GM23338 (cell line): Measurements from ENCODE around the gene MOV10. TPM values are rescaled to one million over a fixed set of nuclear protein-coding genes. Genes with fewer than 3 reads are reported as not detected.

ENCODE experiments used
- ATAC-seq: fragments of 200-7000 bp; cut with Tn5 transposase; 3 replicates; pipeline ENCODE4 v1.9.1; 2020
- DNase-seq: peaks from one replicate; pipeline ENCODE4 v3.0.0-alpha.2; 2015; ENCODE audit warnings: low spot score
- H2AFZ ChIP-seq: fragments of 200-600 bp; sonication (generic); 2 replicates; pipeline ENCODE4 v1.8.0; 2016; ENCODE audit warnings: antibody characterized with exemption, mild to moderate bottlenecking, moderate library complexity
- H3F3A ChIP-seq: fragments of 200-600 bp; sonication (generic); replicated peaks from 2 replicates; pipeline ENCODE4 v1.8.0; 2017; ENCODE audit warnings: antibody characterized with exemption, mixed run types, low read depth
- H3K27ac ChIP-seq: fragments of 200-600 bp; sonication (generic); 2 replicates; pipeline ENCODE4 v1.6.1; 2016; ENCODE audit warnings: low read depth
- H3K27me3 ChIP-seq: fragments of 200-600 bp; sonication (generic); 2 replicates; pipeline ENCODE4 v1.8.0; 2016; ENCODE audit warnings: mild to moderate bottlenecking, mixed run types, moderate library complexity; ENCODE audit not compliant: insufficient read depth
- H3K36me3 ChIP-seq: fragments of 200-600 bp; sonication (generic); 2 replicates; pipeline ENCODE4 v1.8.0; 2016; ENCODE audit warnings: mild to moderate bottlenecking; ENCODE audit not compliant: insufficient read depth
- H3K4me1 ChIP-seq: fragments of 200-600 bp; sonication (generic); 2 replicates; pipeline ENCODE4 v1.8.0; 2016; ENCODE audit warnings: mild to moderate bottlenecking, moderate library complexity; ENCODE audit not compliant: insufficient read depth
- H3K4me2 ChIP-seq: fragments of 200-600 bp; sonication (generic); 2 replicates; pipeline ENCODE4 v1.7.1; 2017; ENCODE audit warnings: mixed run types
- H3K4me3 ChIP-seq: fragments of 200-600 bp; sonication (generic); 2 replicates; pipeline ENCODE4 v1.6.1; 2016; ENCODE audit warnings: mixed run types
- H3K79me2 ChIP-seq: fragments of 200-600 bp; sonication (generic); replicated peaks from 2 replicates; pipeline ENCODE4 v1.8.0; 2017; ENCODE audit warnings: mild to moderate bottlenecking; ENCODE audit not compliant: insufficient read depth
- H3K9me2 ChIP-seq: fragments of 200-600 bp; sonication (generic); 2 replicates; pipeline ENCODE4 v1.8.0; 2017; ENCODE audit not compliant: insufficient read depth
- H4K20me1 ChIP-seq: fragments of 200-600 bp; sonication (generic); replicated peaks from 2 replicates; pipeline ENCODE4 v1.8.0; 2017; ENCODE audit warnings: mild to moderate bottlenecking; ENCODE audit not compliant: insufficient read depth
- H3K27ac Mint-ChIP-seq: 2 replicates; pipeline ENCODE4 v1.8.0; 2020; ENCODE audit warnings: inconsistent platforms, mild to moderate bottlenecking, moderate library complexity, mixed read lengths
- H3K27me3 Mint-ChIP-seq: 3 replicates; pipeline ENCODE4 v1.8.0; 2022; ENCODE audit warnings: low read depth, mild to moderate bottlenecking, moderate library complexity, mixed read lengths, inconsistent platforms; ENCODE audit not compliant: insufficient read depth, poor library complexity
- H3K36me3 Mint-ChIP-seq: 3 replicates; pipeline ENCODE4 v1.8.0; 2021; ENCODE audit warnings: low read depth, mild to moderate bottlenecking, inconsistent platforms, moderate library complexity, mixed read lengths
- H3K4me1 Mint-ChIP-seq: 3 replicates; pipeline ENCODE4 v1.8.0; 2020; ENCODE audit warnings: mild to moderate bottlenecking, inconsistent platforms, mixed read lengths
- H3K4me3 Mint-ChIP-seq: 3 replicates; pipeline ENCODE4 v1.8.0; 2021; ENCODE audit warnings: moderate library complexity, mild to moderate bottlenecking, inconsistent platforms, mixed read lengths
- H3K9me3 Mint-ChIP-seq: 3 replicates; pipeline ENCODE4 v1.8.0; 2020; ENCODE audit warnings: moderate library complexity, mild to moderate bottlenecking, inconsistent platforms, mixed read lengths
- EZH2 ChIP-seq: fragments of 200-600 bp; sonication (generic); IDR thresholded peaks from one replicate; pipeline ENCODE4 v1.8.0; 2017; ENCODE audit warnings: antibody characterized with exemption, mild to moderate bottlenecking, low read depth; ENCODE audit not compliant: unreplicated experiment
- NANOG ChIP-seq: IDR thresholded peaks from 2 replicates; pipeline ENCODE4 v1.6.1; 2016; ENCODE audit warnings: antibody characterized with exemption, borderline replicate concordance
- POLR2AphosphoS5 ChIP-seq: IDR thresholded peaks from 2 replicates; pipeline ENCODE4 v1.6.1; 2016; ENCODE audit warnings: antibody characterized with exemption, low read depth
- STAT1 ChIP-seq: IDR thresholded peaks from one replicate; pipeline ENCODE4 v1.6.1; 2016; ENCODE audit warnings: antibody characterized with exemption; ENCODE audit not compliant: unreplicated experiment
- ZNF114 ChIP-seq: fragments of 250-450 bp; sonication (Bioruptor Pico); IDR thresholded peaks from 2 replicates; pipeline ENCODE4 v1.5.0; 2020; ENCODE audit warnings: mild to moderate bottlenecking, moderate library complexity
- ZNF331 ChIP-seq: fragments of 250-450 bp; sonication (Bioruptor Pico); IDR thresholded peaks from 2 replicates; pipeline ENCODE4 v1.5.0; 2020; ENCODE audit warnings: low read depth, mild to moderate bottlenecking, moderate library complexity
- polyA plus RNA-seq: library from polyadenylated mRNA; unstranded; fragments of >200 nt; fragmentation: Nextera tagmentation; extraction: Ambion mirVana; gene quantifications from 2 replicates; pipeline ENCODE4 v1.2.1, GENCODE V29; 2016
- total RNA-seq: library from RNA; depleted of rRNA; stranded (reverse); fragments of >200 nt; shearing (Covaris generic); gene quantifications from 2 replicates; pipeline ENCODE4 v1.2.3, GENCODE V29; 2014
- TF ChIP-seq, protein P1 (sequence below): IDR thresholded peaks from 2 replicates; pipeline ENCODE4 v1.6.1; 2016; ENCODE audit warnings: antibody characterized with exemption
- TF ChIP-seq, protein P2 (sequence below): IDR thresholded peaks from one replicate; pipeline ENCODE4 v1.6.1; 2018; ENCODE audit warnings: antibody characterized with exemption; ENCODE audit not compliant: unreplicated experiment

MOV10 gene
- total and polyA plus RNA-seq, 2 experiments from 2014 or later: 53.6 to 77.6 TPM

DNA sequence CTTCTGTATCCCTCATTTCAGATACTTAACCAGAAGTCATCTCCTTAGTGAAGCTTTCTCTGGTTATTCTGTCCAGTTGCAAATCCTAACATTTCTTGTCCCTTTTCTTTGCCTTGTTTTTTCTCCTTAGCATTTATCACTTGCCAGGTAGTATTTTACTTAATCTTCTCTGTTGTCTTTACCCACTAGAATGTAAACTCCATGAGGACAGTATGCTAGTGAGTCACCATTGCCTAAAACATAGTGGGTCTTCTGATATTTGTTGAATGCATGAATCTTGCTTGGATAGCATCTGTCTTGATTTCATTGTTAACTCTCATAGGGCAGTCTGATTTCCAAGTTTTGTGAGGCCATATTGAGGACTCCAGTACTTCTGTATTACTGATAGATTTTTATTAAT is 45.2 kb upstream of the MOV10 start (continued):
- TF ChIP-seq, protein P1, sequence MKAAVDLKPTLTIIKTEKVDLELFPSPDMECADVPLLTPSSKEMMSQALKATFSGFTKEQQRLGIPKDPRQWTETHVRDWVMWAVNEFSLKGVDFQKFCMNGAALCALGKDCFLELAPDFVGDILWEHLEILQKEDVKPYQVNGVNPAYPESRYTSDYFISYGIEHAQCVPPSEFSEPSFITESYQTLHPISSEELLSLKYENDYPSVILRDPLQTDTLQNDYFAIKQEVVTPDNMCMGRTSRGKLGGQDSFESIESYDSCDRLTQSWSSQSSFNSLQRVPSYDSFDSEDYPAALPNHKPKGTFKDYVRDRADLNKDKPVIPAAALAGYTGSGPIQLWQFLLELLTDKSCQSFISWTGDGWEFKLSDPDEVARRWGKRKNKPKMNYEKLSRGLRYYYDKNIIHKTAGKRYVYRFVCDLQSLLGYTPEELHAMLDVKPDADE: no peak
- no peak for TF ChIP-seq ZNF114
- no peak for TF ChIP-seq ZNF331

DNA sequence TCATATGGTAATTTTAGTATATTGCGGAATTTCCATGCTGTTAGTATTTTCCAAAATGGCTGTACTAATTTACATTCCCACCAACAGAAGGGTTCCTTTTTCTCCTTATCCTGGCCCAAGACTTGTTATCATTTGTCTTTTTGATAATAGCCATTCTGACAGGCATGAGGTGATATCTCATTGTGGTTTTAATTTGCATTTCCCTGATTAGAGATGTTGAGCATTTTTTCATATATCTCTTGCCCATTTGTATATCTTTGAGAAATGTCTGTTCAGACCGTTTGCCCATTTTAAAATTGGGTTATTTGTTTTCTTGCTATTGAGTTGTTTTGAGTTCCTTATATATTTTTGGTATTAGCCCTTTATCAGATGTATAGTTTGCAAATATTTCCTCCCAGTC is 40.8 kb upstream of the MOV10 start:
- Mint-ChIP-seq H3K4me1 (no peaks in the 10 kb centered on the region; the same call in 2 of the 3 replicates), H3K36me3 (peaks cover 5% of the 10 kb centered on the region), H3K9me3 (no peaks in the 10 kb centered on the region; the same call in 2 of the 3 replicates), H3K4me3 (no peak overlapping the region), H3K27me3 (no peaks in the 10 kb centered on the region), H3K27ac (no peak overlapping the region)
- Histone ChIP-seq H4K20me1 (peaks cover 60% of the 10 kb centered on the region), H3K36me3 (no peaks in the 10 kb centered on the region), H2AFZ (no peak overlapping the region), H3K4me3 (no peak overlapping the region), H3K27me3 (no peaks in the 10 kb centered on the region), H3F3A (no peaks in the 10 kb centered on the region), H3K4me1 (peaks cover 4% of the 10 kb centered on the region; the same call in 1 of the 2 replicates), H3K9me2 (no peaks in the 10 kb centered on the region), H3K79me2 (peaks cover 100% of the 10 kb centered on the region), H3K27ac (no peak overlapping the region), H3K4me2 (no peak overlapping the region)
- DNase-seq: no peak
- TF ChIP-seq, protein P2, sequence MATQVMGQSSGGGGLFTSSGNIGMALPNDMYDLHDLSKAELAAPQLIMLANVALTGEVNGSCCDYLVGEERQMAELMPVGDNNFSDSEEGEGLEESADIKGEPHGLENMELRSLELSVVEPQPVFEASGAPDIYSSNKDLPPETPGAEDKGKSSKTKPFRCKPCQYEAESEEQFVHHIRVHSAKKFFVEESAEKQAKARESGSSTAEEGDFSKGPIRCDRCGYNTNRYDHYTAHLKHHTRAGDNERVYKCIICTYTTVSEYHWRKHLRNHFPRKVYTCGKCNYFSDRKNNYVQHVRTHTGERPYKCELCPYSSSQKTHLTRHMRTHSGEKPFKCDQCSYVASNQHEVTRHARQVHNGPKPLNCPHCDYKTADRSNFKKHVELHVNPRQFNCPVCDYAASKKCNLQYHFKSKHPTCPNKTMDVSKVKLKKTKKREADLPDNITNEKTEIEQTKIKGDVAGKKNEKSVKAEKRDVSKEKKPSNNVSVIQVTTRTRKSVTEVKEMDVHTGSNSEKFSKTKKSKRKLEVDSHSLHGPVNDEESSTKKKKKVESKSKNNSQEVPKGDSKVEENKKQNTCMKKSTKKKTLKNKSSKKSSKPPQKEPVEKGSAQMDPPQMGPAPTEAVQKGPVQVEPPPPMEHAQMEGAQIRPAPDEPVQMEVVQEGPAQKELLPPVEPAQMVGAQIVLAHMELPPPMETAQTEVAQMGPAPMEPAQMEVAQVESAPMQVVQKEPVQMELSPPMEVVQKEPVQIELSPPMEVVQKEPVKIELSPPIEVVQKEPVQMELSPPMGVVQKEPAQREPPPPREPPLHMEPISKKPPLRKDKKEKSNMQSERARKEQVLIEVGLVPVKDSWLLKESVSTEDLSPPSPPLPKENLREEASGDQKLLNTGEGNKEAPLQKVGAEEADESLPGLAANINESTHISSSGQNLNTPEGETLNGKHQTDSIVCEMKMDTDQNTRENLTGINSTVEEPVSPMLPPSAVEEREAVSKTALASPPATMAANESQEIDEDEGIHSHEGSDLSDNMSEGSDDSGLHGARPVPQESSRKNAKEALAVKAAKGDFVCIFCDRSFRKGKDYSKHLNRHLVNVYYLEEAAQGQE: no peak
- TF ChIP-seq STAT1: no peak
- TF ChIP-seq NANOG: no peak
- TF ChIP-seq EZH2: no peak
- TF ChIP-seq, protein P1: no peak
- ATAC-seq: no peak

DNA sequence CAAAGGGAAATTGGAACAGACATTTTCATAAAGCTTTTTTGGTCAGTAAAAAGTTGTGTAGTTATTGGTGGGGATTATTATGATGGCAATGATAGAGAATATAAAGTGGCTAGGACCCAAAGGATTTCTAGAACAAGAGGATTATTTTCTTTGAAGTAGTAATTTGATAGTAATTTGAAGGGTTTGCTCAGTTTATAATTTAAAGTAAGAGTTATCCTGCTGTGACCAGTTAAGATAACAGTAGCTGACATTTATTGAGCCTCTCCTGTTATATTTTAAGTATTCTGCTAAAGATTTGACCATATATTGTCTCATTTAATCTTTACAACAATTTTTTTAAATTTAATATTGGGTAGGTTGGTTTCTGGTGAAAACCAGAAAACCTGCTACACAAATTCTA is 40.1 kb upstream of the MOV10 start:
- Histone ChIP-seq H3K4me2 (no peak overlapping the region), H3F3A (0 out of 2 replicates have a peak, but pooled peaks cover 4% of the 10 kb centered on the region), H3K27me3 (no peaks in the 10 kb centered on the region), H3K36me3 (peaks cover 4% of the 10 kb centered on the region), H4K20me1 (peaks cover 54% of the 10 kb centered on the region), H2AFZ (no peak overlapping the region), H3K27ac (no peak overlapping the region), H3K9me2 (no peaks in the 10 kb centered on the region), H3K4me3 (no peak overlapping the region), H3K79me2 (peaks cover 100% of the 10 kb centered on the region), H3K4me1 (peaks cover 4% of the 10 kb centered on the region; the same call in 1 of the 2 replicates)
- H3K36me3 Mint-ChIP-seq: peaks cover 9% of the 10 kb centered on the region
- no peak overlapping the region for H3K4me3 Mint-ChIP-seq
- DNase-seq (no peak), ATAC-seq (no peak)
- no peaks in the 10 kb centered on the region; the same call in 2 of the 3 replicates for H3K4me1 Mint-ChIP-seq
- H3K27me3 Mint-ChIP-seq: no peaks in the 10 kb centered on the region
- H3K9me3 Mint-ChIP-seq: peaks cover 5% of the 10 kb centered on the region; the same call in 2 of the 3 replicates
- no peak overlapping the region for H3K27ac Mint-ChIP-seq
- no peak for TF ChIP-seq POLR2AphosphoS5
- TF ChIP-seq EZH2: no peak
- no peak for TF ChIP-seq NANOG
- TF ChIP-seq ZNF114: no peak
